H7 (cell line): Measurements from ENCODE around the gene ASIC4. TPM values are rescaled to one million over a fixed set of nuclear protein-coding genes. Genes with fewer than 3 reads are reported as not detected.

Source experiments
- DNase-seq: peaks from one replicate; pipeline ENCODE4 v3.0.0; 2012
- H3K27me3 ChIP-seq: 2 replicates; pipeline ENCODE4 v1.6.0; 2011; ENCODE audit warnings: mild to moderate bottlenecking, low read length; ENCODE audit not compliant: control insufficient read depth, insufficient read depth
- H3K36me3 ChIP-seq: replicated peaks from 2 replicates; pipeline ENCODE4 v1.5.1; 2011; ENCODE audit warnings: low read length; ENCODE audit not compliant: control insufficient read depth, insufficient read depth
- H3K4me3 ChIP-seq: 2 replicates; pipeline ENCODE4 v1.5.1; 2011; ENCODE audit warnings: low read depth, mild to moderate bottlenecking, control low read depth, low read length, moderate library complexity; ENCODE audit not compliant: insufficient read depth
- total RNA-seq: library from RNA; depleted of rRNA; stranded (reverse); fragments of >200 nt; shearing (Covaris generic); gene quantifications from 2 replicates; pipeline ENCODE4 v1.2.3, GENCODE V29; 2014

Gene ASIC4
- total RNA-seq, 1 experiment from 2014 or later: 0.07 TPM

- H3K4me3 ChIP-seq: peak overlapping the region; percentile 39
- no peaks in the 10 kb centered on the region for H3K27me3 ChIP-seq
- H3K36me3 ChIP-seq: no peaks in the 10 kb centered on the region
- peak; percentile 94 for DNase-seq
These were observed 38.3 kb upstream of the ASIC4 start for GRCh38 chr2:219475697-219476651.

GRCh38 chr2:219476652-219477151 is 37.6 kb upstream of the ASIC4 start:
- peak overlapping the region; percentile 39 for H3K4me3 ChIP-seq
- no peaks in the 10 kb centered on the region for H3K27me3 ChIP-seq
- peak; percentile 97 for DNase-seq
- H3K36me3 ChIP-seq: no peaks in the 10 kb centered on the region

- Histone ChIP-seq H3K4me3 (no peak overlapping the region), H3K27me3 (no peaks in the 10 kb centered on the region), H3K36me3 (no peaks in the 10 kb centered on the region)
- no peak for DNase-seq
These were observed 37.1 kb upstream of the ASIC4 start for GRCh38 chr2:219477179-219477578.

DNA sequence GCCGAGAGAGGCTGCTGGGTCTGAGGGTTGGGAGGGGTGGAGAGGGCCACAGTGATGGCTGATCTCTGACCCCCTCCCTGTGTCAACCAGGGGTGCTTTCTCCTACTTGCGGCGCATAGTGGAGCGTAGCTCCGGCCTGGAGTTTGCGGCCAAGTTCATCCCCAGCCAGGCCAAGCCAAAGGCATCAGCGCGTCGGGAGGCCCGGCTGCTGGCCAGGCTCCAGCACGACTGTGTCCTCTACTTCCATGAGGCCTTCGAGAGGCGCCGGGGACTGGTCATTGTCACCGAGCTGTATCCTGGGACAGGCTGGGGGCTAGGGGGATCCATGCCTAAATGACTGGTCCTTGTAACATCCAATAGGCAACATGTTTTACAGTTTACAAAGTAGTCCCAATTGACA is 36.5 kb upstream of the ASIC4 start:
- no peak for DNase-seq
- H3K27me3 ChIP-seq: peaks cover 1% of the 10 kb centered on the region; the same call in 1 of the 2 replicates
- no peaks in the 10 kb centered on the region for H3K36me3 ChIP-seq
- H3K4me3 ChIP-seq: no peak overlapping the region

GRCh38 chr2:219478916-219479315 is 35.4 kb upstream of the ASIC4 start:
- peaks cover 5% of the 10 kb centered on the region; the same call in 1 of the 2 replicates for H3K27me3 ChIP-seq
- no peak for DNase-seq

DNA sequence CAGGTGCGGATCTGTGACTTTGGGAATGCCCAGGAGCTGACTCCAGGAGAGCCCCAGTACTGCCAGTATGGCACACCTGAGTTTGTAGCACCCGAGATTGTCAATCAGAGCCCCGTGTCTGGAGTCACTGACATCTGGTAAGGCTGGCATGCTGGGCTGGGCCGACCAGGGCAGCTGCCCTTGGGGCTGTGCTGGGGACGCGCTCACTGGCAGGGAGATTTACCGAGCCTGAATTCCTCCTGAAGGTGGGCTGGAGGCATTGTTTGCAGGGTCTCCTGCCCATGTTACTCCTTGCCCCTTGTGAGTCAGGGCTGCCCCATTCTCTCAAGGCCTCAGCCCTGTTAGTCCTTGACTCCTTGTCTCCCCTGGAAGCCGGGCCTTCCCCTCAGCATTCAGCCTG is 34.3 kb upstream of the ASIC4 start:
- Histone ChIP-seq H3K27me3 (peaks cover 16% of the 10 kb centered on the region), H3K4me3 (no peak overlapping the region), H3K36me3 (no peaks in the 10 kb centered on the region)
- DNase-seq: no peak

More at GRCh38 chr2:219478916-219479315, 35.4 kb upstream of the ASIC4 start:
- Histone ChIP-seq H3K4me3 (no peak overlapping the region), H3K36me3 (no peaks in the 10 kb centered on the region)

DNA sequence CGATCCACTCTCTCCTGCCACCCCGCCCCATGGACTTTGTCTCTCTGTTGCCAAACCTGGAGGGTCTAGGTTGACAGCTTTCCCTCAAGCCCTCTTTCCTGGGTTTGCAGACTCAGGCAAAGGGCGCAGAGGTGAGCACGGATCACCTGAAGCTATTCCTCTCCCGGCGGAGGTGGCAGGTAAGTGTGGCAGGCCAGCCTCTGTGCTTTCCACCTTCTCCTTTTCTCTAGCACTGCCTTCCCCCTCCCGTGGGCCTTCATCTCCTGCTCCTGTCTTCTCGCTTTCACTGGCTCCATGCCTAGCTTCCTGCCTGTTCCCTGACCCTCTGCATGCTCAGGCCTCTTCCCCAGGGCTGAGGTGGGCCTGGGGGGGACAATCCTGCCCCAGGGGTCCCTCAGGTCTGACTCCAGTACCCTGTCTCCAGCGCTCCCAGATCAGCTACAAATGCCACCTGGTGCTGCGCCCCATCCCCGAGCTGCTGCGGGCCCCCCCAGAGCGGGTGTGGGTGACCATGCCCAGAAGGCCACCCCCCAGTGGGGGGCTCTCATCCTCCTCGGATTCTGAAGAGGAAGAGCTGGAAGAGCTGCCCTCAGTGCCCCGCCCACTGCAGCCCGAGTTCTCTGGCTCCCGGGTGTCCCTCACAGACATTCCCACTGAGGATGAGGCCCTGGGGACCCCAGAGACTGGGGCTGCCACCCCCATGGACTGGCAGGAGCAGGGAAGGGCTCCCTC is 31.4 kb upstream of the ASIC4 start:
- DNase-seq: no peak
- Histone ChIP-seq H3K4me3 (no peak overlapping the region), H3K27me3 (peaks cover 29% of the 10 kb centered on the region), H3K36me3 (no peaks in the 10 kb centered on the region)

DNA sequence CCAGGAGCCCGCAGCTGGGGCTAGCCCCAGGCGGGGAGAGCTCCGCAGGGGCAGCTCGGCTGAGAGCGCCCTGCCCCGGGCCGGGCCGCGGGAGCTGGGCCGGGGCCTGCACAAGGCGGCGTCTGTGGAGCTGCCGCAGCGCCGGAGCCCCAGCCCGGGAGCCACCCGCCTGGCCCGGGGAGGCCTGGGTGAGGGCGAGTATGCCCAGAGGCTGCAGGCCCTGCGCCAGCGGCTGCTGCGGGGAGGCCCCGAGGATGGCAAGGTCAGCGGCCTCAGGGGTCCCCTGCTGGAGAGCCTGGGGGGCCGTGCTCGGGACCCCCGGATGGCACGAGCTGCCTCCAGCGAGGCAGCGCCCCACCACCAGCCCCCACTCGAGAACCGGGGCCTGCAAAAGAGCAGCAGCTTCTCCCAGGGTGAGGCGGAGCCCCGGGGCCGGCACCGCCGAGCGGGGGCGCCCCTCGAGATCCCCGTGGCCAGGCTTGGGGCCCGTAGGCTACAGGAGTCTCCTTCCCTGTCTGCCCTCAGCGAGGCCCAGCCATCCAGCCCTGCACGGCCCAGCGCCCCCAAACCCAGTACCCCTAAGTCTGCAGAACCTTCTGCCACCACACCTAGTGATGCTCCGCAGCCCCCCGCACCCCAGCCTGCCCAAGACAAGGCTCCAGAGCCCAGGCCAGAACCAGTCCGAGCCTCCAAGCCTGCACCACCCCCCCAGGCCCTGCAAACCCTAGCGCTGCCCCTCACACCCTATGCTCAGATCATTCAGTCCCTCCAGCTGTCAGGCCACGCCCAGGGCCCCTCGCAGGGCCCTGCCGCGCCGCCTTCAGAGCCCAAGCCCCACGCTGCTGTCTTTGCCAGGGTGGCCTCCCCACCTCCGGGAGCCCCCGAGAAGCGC is 30.6 kb upstream of the ASIC4 start:
- DNase-seq: peak; percentile 85
- H3K27me3 ChIP-seq: peaks cover 29% of the 10 kb centered on the region
- peak overlapping the region; percentile 12; the same call in 1 of the 2 replicates for H3K4me3 ChIP-seq
- H3K36me3 ChIP-seq: no peaks in the 10 kb centered on the region

DNA sequence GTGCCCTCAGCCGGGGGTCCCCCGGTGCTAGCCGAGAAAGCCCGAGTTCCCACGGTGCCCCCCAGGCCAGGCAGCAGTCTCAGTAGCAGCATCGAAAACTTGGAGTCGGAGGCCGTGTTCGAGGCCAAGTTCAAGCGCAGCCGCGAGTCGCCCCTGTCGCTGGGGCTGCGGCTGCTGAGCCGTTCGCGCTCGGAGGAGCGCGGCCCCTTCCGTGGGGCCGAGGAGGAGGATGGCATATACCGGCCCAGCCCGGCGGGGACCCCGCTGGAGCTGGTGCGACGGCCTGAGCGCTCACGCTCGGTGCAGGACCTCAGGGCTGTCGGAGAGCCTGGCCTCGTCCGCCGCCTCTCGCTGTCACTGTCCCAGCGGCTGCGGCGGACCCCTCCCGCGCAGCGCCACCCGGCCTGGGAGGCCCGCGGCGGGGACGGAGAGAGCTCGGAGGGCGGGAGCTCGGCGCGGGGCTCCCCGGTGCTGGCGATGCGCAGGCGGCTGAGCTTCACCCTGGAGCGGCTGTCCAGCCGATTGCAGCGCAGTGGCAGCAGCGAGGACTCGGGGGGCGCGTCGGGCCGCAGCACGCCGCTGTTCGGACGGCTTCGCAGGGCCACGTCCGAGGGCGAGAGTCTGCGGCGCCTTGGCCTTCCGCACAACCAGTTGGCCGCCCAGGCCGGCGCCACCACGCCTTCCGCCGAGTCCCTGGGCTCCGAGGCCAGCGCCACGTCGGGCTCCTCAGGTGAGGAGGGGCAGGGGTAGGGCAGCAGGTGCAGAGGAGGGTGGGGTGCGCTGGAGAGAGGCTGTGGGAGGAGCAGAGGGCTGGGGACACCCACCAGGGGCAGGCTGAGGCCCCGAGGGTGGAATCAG is 29.7 kb upstream of the ASIC4 start:
- Histone ChIP-seq H3K36me3 (no peaks in the 10 kb centered on the region), H3K4me3 (peak overlapping the region; percentile 12; the same call in 1 of the 2 replicates), H3K27me3 (peaks cover 29% of the 10 kb centered on the region)
- peak; percentile 88 for DNase-seq

DNA sequence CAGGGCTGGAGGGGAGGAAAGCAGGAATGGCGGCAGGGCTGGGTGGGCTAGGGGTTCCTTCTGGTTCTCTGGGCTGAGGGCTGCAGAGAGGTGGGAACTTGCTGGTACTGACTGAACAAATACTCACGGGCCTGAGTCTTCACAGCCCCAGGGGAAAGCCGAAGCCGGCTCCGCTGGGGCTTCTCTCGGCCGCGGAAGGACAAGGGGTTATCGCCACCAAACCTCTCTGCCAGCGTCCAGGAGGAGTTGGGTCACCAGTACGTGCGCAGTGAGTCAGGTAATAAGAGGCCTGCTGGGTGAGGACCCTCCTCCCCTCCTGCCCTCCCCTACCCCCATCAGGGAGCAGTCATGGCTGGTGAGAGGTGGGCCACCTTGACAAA is 29.1 kb upstream of the ASIC4 start:
- Histone ChIP-seq H3K4me3 (no peak overlapping the region; the same call in 1 of the 2 replicates), H3K36me3 (no peaks in the 10 kb centered on the region), H3K27me3 (peaks cover 29% of the 10 kb centered on the region)
- no peak for DNase-seq

DNA sequence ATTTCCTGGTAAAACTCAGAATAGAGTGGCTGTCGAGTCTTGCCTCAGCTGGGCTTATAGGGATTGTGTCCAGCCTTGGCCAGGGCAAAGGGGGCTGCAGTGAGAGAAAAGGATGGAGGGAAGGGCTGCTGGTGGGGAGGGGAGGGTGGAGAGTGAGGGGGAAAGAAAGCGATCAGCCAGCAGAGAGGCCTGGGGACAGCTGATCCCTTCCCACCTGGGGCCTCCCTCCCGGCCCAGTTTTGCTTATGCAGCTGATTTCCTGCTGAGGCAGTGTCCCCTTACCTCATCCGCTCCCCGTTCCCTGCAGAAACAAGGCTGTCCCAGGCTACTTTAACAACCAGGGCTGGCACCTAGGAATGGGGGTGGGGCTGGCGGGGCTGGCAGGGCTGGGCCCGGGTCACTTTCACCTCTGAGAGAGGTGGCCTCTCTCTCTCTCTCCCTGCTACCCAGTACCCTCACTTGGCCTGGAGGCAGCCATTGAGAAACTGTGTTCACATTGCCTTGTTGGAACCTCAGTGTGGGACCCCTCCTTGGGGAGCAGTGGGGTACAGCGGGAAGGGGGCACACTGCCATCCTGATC is 27.8 kb upstream of the ASIC4 start:
- Histone ChIP-seq H3K27me3 (peaks cover 29% of the 10 kb centered on the region), H3K36me3 (no peaks in the 10 kb centered on the region), H3K4me3 (no peak overlapping the region)
- peak; percentile 95 for DNase-seq

DNA sequence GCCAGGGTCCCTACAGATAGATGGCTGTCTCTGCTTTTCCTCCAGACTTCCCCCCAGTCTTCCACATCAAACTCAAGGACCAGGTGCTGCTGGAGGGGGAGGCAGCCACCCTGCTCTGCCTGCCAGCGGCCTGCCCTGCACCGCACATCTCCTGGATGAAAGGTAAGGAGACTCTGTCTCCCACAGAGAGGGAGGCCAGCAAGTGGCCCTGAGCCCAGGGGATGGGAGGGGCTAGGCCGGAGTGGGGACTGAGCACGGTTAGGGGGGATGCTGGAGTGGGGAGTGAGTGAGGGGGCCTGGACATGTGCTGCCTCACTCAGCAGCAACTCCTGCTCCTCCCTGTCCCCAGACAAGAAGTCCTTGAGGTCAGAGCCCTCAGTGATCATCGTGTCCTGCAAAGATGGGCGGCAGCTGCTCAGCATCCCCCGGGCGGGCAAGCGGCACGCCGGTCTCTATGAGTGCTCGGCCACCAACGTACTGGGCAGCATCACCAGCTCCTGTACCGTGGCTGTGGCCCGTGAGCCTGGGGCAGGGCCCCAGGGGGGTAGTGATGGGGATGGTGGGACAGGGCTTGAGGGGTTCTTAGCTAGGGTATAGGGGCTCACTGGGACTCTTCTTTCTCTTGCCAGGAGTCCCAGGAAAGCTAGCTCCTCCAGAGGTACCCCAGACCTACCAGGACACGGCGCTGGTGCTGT is 26.0 kb upstream of the ASIC4 start:
- peak; percentile 55 for DNase-seq
- Histone ChIP-seq H3K4me3 (no peak overlapping the region), H3K27me3 (peaks cover 26% of the 10 kb centered on the region), H3K36me3 (no peaks in the 10 kb centered on the region)

GRCh38 chr2:219488844-219489194 is 25.5 kb upstream of the ASIC4 start:
- H3K36me3 ChIP-seq: no peaks in the 10 kb centered on the region
- peaks cover 25% of the 10 kb centered on the region for H3K27me3 ChIP-seq
- no peak for DNase-seq
- no peak overlapping the region for H3K4me3 ChIP-seq
